HCT116 (cell line): Measurements from ENCODE around the gene TET2. TPM values are rescaled to one million over a fixed set of nuclear protein-coding genes. Genes with fewer than 3 reads are reported as not detected.

Source experiments
- ATAC-seq: fragments of 200-7000 bp; cut with Tn5 transposase; 2 replicates; pipeline ENCODE4 v1.9.1; 2020; ENCODE audit warnings: mild to moderate bottlenecking, moderate library complexity
- BruUV-seq: library from RNA; stranded (reverse); fragments of 400-500 nt; replicated peaks from 2 replicates; lab custom pipeline; 2021; lab: Mats Ljungman, UMichigan
- CTCF ChIA-PET: fragments of 300-600 bp; sonication (Branson Sonifier 250); formaldehyde crosslinking; loops from one replicate; lab custom pipeline; 2021; ENCODE audit warnings: antibody characterized with exemption; lab: Charles Lee
- POLR2A ChIA-PET: fragments of 300-600, 350-600 bp; sonication (Branson Sonifier 250); formaldehyde crosslinking; loops from one replicate; lab custom pipeline; 2021; ENCODE audit warnings: antibody characterized with exemption; lab: Charles Lee
- RAD21 ChIA-PET, 2 experiments: fragments of 300-600 bp; sonication (Branson Sonifier 250); formaldehyde crosslinking; loops; one replicate each; lab custom pipeline; 2023; ENCODE audit warnings: low total read pairs in 2 of 2; ENCODE audit not compliant: uncharacterized antibody in 2 of 2, unreplicated experiment in 2 of 2, low non-redundant PET in 1 of 2; lab: Charles Lee
- DNase-seq: peaks from one replicate; pipeline ENCODE4 v3.0.0-alpha.2; 2010; ENCODE audit warnings: low read depth, low spot score
- H2AFZ ChIP-seq: fragments of 200-600 bp; shearing (Covaris generic), sonication (generic); 2 replicates; pipeline ENCODE4 v1.6.1; 2017; ENCODE audit warnings: low read depth, mixed run types, mixed read lengths, antibody characterized with exemption, low read length; ENCODE audit not compliant: poor library complexity, severe bottlenecking
- H3K27ac ChIP-seq: 2 replicates; pipeline ENCODE4 v1.5.1; 2012; ENCODE audit warnings: low read depth, low read length
- H3K27me3 ChIP-seq: fragments of 200-600 bp; sonication (generic); 2 replicates; pipeline ENCODE4 v1.6.1; 2016; ENCODE audit warnings: mixed run types, low read length, mixed read lengths; ENCODE audit not compliant: insufficient read depth
- H3K36me3 ChIP-seq, 2 experiments: fragments of 200-500 bp in 1 of 2; fragments of 200-600 bp in 1 of 2; sonication (Bioruptor generic) in 1 of 2; sonication (generic) in 1 of 2; 2 replicates each; pipeline versions ENCODE4 v1.5.1 to v1.6.1; 2014 to 2016; ENCODE audit warnings: low read length in 2 of 2, inconsistent platforms in 1 of 2, mixed read lengths in 1 of 2, mixed run types in 1 of 2; ENCODE audit not compliant: insufficient read depth in 2 of 2, control insufficient read depth in 1 of 2
- H3K4me1 ChIP-seq, 2 experiments: fragments of 200-600 bp in 1 of 2; sonication (generic) in 1 of 2; 2 replicates each; pipeline versions ENCODE4 v1.5.1 to v1.6.1; 2012 to 2017; ENCODE audit warnings: low read length in 2 of 2, inconsistent platforms in 1 of 2, mild to moderate bottlenecking in 1 of 2, mixed read lengths in 1 of 2, mixed run types in 1 of 2, moderate library complexity in 1 of 2; ENCODE audit not compliant: insufficient read depth in 2 of 2, control insufficient read depth in 1 of 2
- H3K4me2 ChIP-seq: fragments of 200-600 bp; sonication (generic); 2 replicates; pipeline ENCODE4 v1.6.1; 2017; ENCODE audit warnings: mixed run types, low read length, mixed read lengths
- H3K4me3 ChIP-seq, 2 experiments: fragments of 200-600 bp in 1 of 2; sonication (generic) in 1 of 2; replicated peaks in 1 of 2; 2 replicates each; pipeline ENCODE4 v1.5.1; 2011 to 2016; ENCODE audit warnings: low read length in 2 of 2, control low read depth in 1 of 2, low read depth in 1 of 2, mild to moderate bottlenecking in 1 of 2, mixed read lengths in 1 of 2, mixed run types in 1 of 2
- H3K79me2 ChIP-seq: fragments of 200-600 bp; sonication (generic); 2 replicates; pipeline ENCODE4 v1.6.1; 2017; ENCODE audit warnings: mild to moderate bottlenecking, mixed run types, low read length, moderate library complexity, mixed read lengths; ENCODE audit not compliant: insufficient read depth
- H3K9ac ChIP-seq: fragments of 200-600 bp; sonication (generic); 2 replicates; pipeline ENCODE4 v1.6.1; 2016; ENCODE audit warnings: low read length, mixed read lengths
- H3K9me2 ChIP-seq: fragments of 200-600 bp; sonication (generic), shearing (Covaris generic); 2 replicates; pipeline ENCODE4 v1.6.1; 2017; ENCODE audit warnings: mixed run types, mild to moderate bottlenecking, moderate library complexity; ENCODE audit not compliant: insufficient read depth
- H3K9me3 ChIP-seq, 2 experiments: fragments of 200-500 bp in 1 of 2; fragments of 200-600 bp in 1 of 2; sonication (Bioruptor generic) in 1 of 2; sonication (generic) in 1 of 2; 2 replicates each; pipeline ENCODE4 v1.6.1; 2014 to 2017; ENCODE audit warnings: low read length in 2 of 2, mixed read lengths in 2 of 2, inconsistent platforms in 1 of 2, low read depth in 1 of 2, mild to moderate bottlenecking in 1 of 2, mixed run types in 1 of 2, moderate library complexity in 1 of 2; ENCODE audit not compliant: control insufficient read depth in 1 of 2, insufficient read depth in 1 of 2
- H4K20me1 ChIP-seq: fragments of 200-600 bp; sonication (generic), shearing (Covaris generic); 2 replicates; pipeline ENCODE4 v1.6.1; 2017; ENCODE audit warnings: mixed run types, mild to moderate bottlenecking, moderate library complexity; ENCODE audit not compliant: insufficient read depth
- CEBPB ChIP-seq: IDR thresholded peaks from 2 replicates; pipeline ENCODE4 v1.6.1; 2012; ENCODE audit warnings: low read depth
- EGR1 ChIP-seq: IDR thresholded peaks from 2 replicates; pipeline ENCODE4 v1.6.1; 2012; ENCODE audit warnings: low read depth
- ELF1 ChIP-seq: IDR thresholded peaks from 2 replicates; pipeline ENCODE4 v1.6.1; 2012; ENCODE audit warnings: low read depth, borderline replicate concordance
- EZH2 ChIP-seq: fragments of 200-600 bp; sonication (generic); IDR thresholded peaks from 2 replicates; pipeline ENCODE4 v1.6.1; 2017; ENCODE audit warnings: antibody characterized with exemption, mixed run types
- EZH2phosphoT487 ChIP-seq: fragments of 200-600 bp; IDR thresholded peaks from 2 replicates; pipeline ENCODE4 v1.6.1; 2018; ENCODE audit warnings: antibody characterized with exemption, borderline replicate concordance
- FOSL1 ChIP-seq: IDR thresholded peaks from 2 replicates; pipeline ENCODE4 v1.6.1; 2012; ENCODE audit warnings: low read depth
- POLR2A ChIP-seq: IDR thresholded peaks from 2 replicates; pipeline ENCODE4 v1.7.0; 2011; ENCODE audit warnings: borderline replicate concordance; ENCODE audit not compliant: insufficient read depth, insufficient read length; ENCODE audit errors: extremely low read depth
- POLR2AphosphoS5 ChIP-seq: IDR thresholded peaks from 2 replicates; pipeline ENCODE4 v1.6.1; 2011; ENCODE audit warnings: mild to moderate bottlenecking, low read depth, low read length, moderate library complexity
- SIN3A ChIP-seq: IDR thresholded peaks from 2 replicates; pipeline ENCODE4 v1.6.1; 2012; ENCODE audit warnings: low read depth
- SP1 ChIP-seq: IDR thresholded peaks from 2 replicates; pipeline ENCODE4 v1.6.1; 2012; ENCODE audit warnings: low read depth
- SRF ChIP-seq: IDR thresholded peaks from 2 replicates; pipeline ENCODE4 v1.6.1; 2012; ENCODE audit warnings: low read depth
- YY1 ChIP-seq: IDR thresholded peaks from 2 replicates; pipeline ENCODE4 v1.6.1; 2011; ENCODE audit warnings: low read length, low read depth, moderate library complexity, mild to moderate bottlenecking; ENCODE audit not compliant: insufficient replicate concordance; ENCODE audit errors: extremely low read depth
- ZBTB33 ChIP-seq: IDR thresholded peaks from 2 replicates; pipeline ENCODE4 v1.6.1; 2011; ENCODE audit warnings: mild to moderate bottlenecking, low read length, moderate library complexity; ENCODE audit not compliant: insufficient replicate concordance; ENCODE audit errors: extremely low read depth
- intact Hi-C: fragments of 100-400 bp; cut with micrococcal nuclease; formaldehyde crosslinking; loops from 2 replicates; pipeline ENCODE4 v1.10.0; 2022
- total RNA-seq: library from RNA; stranded (reverse); gene quantifications from one replicate; pipeline ENCODE4 v1.2.1, GENCODE V29; 2021; ENCODE audit not compliant: unreplicated experiment

Gene TET2
- total RNA-seq, 1 experiment from 2014 or later = 9.7 TPM

- TF ChIP-seq ZBTB33 (no peak), SIN3A (no peak)
Observed at GRCh38 chr4:105106426-105106825, 40.2 kb upstream of the TET2 start (continued).

GRCh38 chr4:105107095-105107856 is 39.4 kb upstream of the TET2 start:
- Histone ChIP-seq H3K4me1 (no peaks in the 10 kb centered on the region), H3K9ac (no peak overlapping the region), H4K20me1 (no peaks in the 10 kb centered on the region), H3K4me2 (no peak overlapping the region), H3K27me3 (no peaks in the 10 kb centered on the region), H3K27ac (no peak overlapping the region), H3K79me2 (no peaks in the 10 kb centered on the region), H2AFZ (no peak overlapping the region), H3K36me3 (no peaks in the 10 kb centered on the region), H3K9me3 (no peaks in the 10 kb centered on the region), H3K4me3 (no peak overlapping the region), H3K9me2 (no peaks in the 10 kb centered on the region)
- DNase-seq = no peak
- no TSS peak for BruUV-seq
- intact Hi-C loops = no loop called here
- ChIA-PET POLR2A (no interaction called here), CTCF (no interaction called here), RAD21 (no interaction called here)
- TF ChIP-seq YY1 = no peak
- TF ChIP-seq EGR1 = no peak
- no peak for TF ChIP-seq CEBPB
- TF ChIP-seq SP1 = no peak
- TF ChIP-seq SRF = no peak
- TF ChIP-seq FOSL1 = no peak
- no peak for TF ChIP-seq ELF1
- no peak for TF ChIP-seq POLR2AphosphoS5
- TF ChIP-seq EZH2phosphoT487 = no peak
- no peak for TF ChIP-seq POLR2A
- TF ChIP-seq EZH2 = no peak
- no peak for TF ChIP-seq ZBTB33
- no peak for ATAC-seq
